IMR-90 (cell line): ENCODE data around the gene HS6ST2. TPM values are rescaled to one million over a fixed set of nuclear protein-coding genes. Genes with fewer than 3 reads are reported as not detected.

Experiments used
- ATAC-seq: fragments of 200-7000 bp; cut with Tn5 transposase; 2 replicates; pipeline ENCODE4 v1.9.1; 2020; ENCODE audit warnings: low read depth, mild to moderate bottlenecking, moderate library complexity
- BruUV-seq: library from RNA; stranded (reverse); fragments of 400-500 nt; replicated peaks from 2 replicates; lab custom pipeline; 2021; lab: Mats Ljungman, UMichigan
- CTCF ChIA-PET: fragments of 300-600 bp; formaldehyde crosslinking; extraction: SDS; loops from one replicate; lab custom pipeline; 2021; ENCODE audit warnings: antibody characterized with exemption; lab: Yijun Ruan, JAX
- POLR2A ChIA-PET: fragments of 300-600 bp; sonication (Branson Sonifier 250); formaldehyde crosslinking; loops from one replicate; lab custom pipeline; 2022; ENCODE audit warnings: antibody characterized with exemption; ENCODE audit not compliant: unreplicated experiment; lab: Charles Lee
- DNase-seq: peaks from one replicate; pipeline ENCODE4 v3.0.0; 2013
- H2AFZ ChIP-seq: replicated peaks from 2 replicates; pipeline ENCODE3; 2013; ENCODE audit warnings: low read length, mild to moderate bottlenecking; ENCODE audit not compliant: poor library complexity
- H2AK5ac ChIP-seq: 2 replicates; pipeline ENCODE4 v1.6.1; 2013; ENCODE audit warnings: low read depth, low read length, inconsistent platforms
- H2AK9ac ChIP-seq: replicated peaks from 2 replicates; pipeline ENCODE3; 2013; ENCODE audit warnings: mild to moderate bottlenecking, low read depth, low read length, moderate library complexity; ENCODE audit not compliant: poor library complexity
- H2BK120ac ChIP-seq: 2 replicates; pipeline ENCODE4 v1.6.1; 2013; ENCODE audit warnings: low read depth, low read length, inconsistent platforms
- H2BK15ac ChIP-seq: 3 replicates; pipeline ENCODE4 v1.6.1; 2013; ENCODE audit warnings: low read depth, low read length, inconsistent platforms
- H2BK20ac ChIP-seq: 2 replicates; pipeline ENCODE4 v1.6.1; 2013; ENCODE audit warnings: low read depth, mild to moderate bottlenecking, inconsistent platforms, low read length, moderate library complexity
- H2BK5ac ChIP-seq: 2 replicates; pipeline ENCODE4 v1.6.1; 2013; ENCODE audit warnings: mild to moderate bottlenecking, low read depth, low read length, inconsistent platforms; ENCODE audit not compliant: poor library complexity, severe bottlenecking
- H3K14ac ChIP-seq: replicated peaks from 2 replicates; pipeline ENCODE4 v1.6.1; 2013; ENCODE audit warnings: low read depth, low read length, inconsistent platforms
- H3K18ac ChIP-seq: 2 replicates; pipeline ENCODE4 v1.6.1; 2013; ENCODE audit warnings: low read depth, low read length, control low read depth
- H3K23ac ChIP-seq: 2 replicates; pipeline ENCODE4 v1.6.1; 2013; ENCODE audit warnings: low read depth, low read length, inconsistent platforms
- H3K27ac ChIP-seq: 2 replicates; pipeline ENCODE4 v1.5.1; 2013; ENCODE audit warnings: mild to moderate bottlenecking, control low read depth, low read length; ENCODE audit not compliant: insufficient read depth
- H3K27me3 ChIP-seq: 2 replicates; pipeline ENCODE4 v1.6.1; 2013; ENCODE audit warnings: low read length; ENCODE audit not compliant: control insufficient read depth, insufficient read depth
- H3K36me3 ChIP-seq: 2 replicates; pipeline ENCODE4 v1.6.1; 2013; ENCODE audit warnings: low read length, mixed read lengths; ENCODE audit not compliant: control insufficient read depth, insufficient read depth
- H3K4ac ChIP-seq: 2 replicates; pipeline ENCODE4 v1.6.1; 2013; ENCODE audit warnings: low read depth, low read length, inconsistent platforms
- H3K4me1 ChIP-seq: 2 replicates; pipeline ENCODE4 v1.6.1; 2013; ENCODE audit warnings: low read length, mixed read lengths; ENCODE audit not compliant: control insufficient read depth, insufficient read depth
- H3K4me2 ChIP-seq: 2 replicates; pipeline ENCODE4 v1.6.1; 2013; ENCODE audit warnings: low read depth, mild to moderate bottlenecking, control low read depth, low read length, moderate library complexity
- H3K4me3 ChIP-seq: 2 replicates; pipeline ENCODE4 v1.5.1; 2013; ENCODE audit warnings: low read depth, mild to moderate bottlenecking, control low read depth, low read length, moderate library complexity; ENCODE audit not compliant: insufficient read depth
- H3K56ac ChIP-seq: 2 replicates; pipeline ENCODE4 v1.6.1; 2013; ENCODE audit warnings: low read length, inconsistent platforms; ENCODE audit not compliant: insufficient read depth; ENCODE audit errors: extremely low read depth
- H3K79me1 ChIP-seq, 2 experiments: 2 replicates each; pipeline ENCODE4 v1.6.1; 2013; ENCODE audit warnings: low read length in 2 of 2, inconsistent platforms in 1 of 2, low read depth in 1 of 2
- H3K9ac ChIP-seq: 2 replicates; pipeline ENCODE4 v1.6.1; 2013; ENCODE audit warnings: low read depth, low read length, control low read depth
- H3K9me1 ChIP-seq: 2 replicates; pipeline ENCODE4 v1.6.1; 2013; ENCODE audit warnings: low read length, inconsistent platforms; ENCODE audit not compliant: insufficient read depth
- H3K9me3 ChIP-seq: 2 replicates; pipeline ENCODE4 v1.6.1; 2013; ENCODE audit warnings: low read length; ENCODE audit not compliant: control insufficient read depth, insufficient read depth
- H4K20me1 ChIP-seq: 2 replicates; pipeline ENCODE4 v1.6.1; 2013; ENCODE audit warnings: low read length, inconsistent platforms; ENCODE audit not compliant: insufficient read depth
- H4K5ac ChIP-seq: 2 replicates; pipeline ENCODE4 v1.6.1; 2013; ENCODE audit warnings: mild to moderate bottlenecking, low read depth, low read length, control low read depth
- H4K8ac ChIP-seq, 2 experiments: 2 replicates each; pipeline ENCODE4 v1.6.1; 2013; ENCODE audit warnings: low read depth in 2 of 2, low read length in 2 of 2, control low read depth in 1 of 2, inconsistent platforms in 1 of 2
- H4K91ac ChIP-seq: 2 replicates; pipeline ENCODE4 v1.6.1; 2013; ENCODE audit warnings: low read depth, low read length, inconsistent platforms; ENCODE audit not compliant: insufficient read depth
- BHLHE40 ChIP-seq: fragments of 150-350 bp; IDR thresholded peaks from 2 replicates; pipeline ENCODE4 v1.6.1; 2016; ENCODE audit warnings: mild to moderate bottlenecking, low read depth, low read length
- CEBPB ChIP-seq: IDR thresholded peaks from 2 replicates; pipeline ENCODE4 v1.6.1; 2012; ENCODE audit warnings: low read depth, low read length, improper control_type of control experiment
- CHD1 ChIP-seq: IDR thresholded peaks from 2 replicates; pipeline ENCODE4 v1.6.1; 2012; ENCODE audit warnings: low read depth, low read length, improper control_type of control experiment
- MAFK ChIP-seq: IDR thresholded peaks from 2 replicates; pipeline ENCODE4 v1.6.1; 2012; ENCODE audit warnings: low read depth, low read length, improper control_type of control experiment
- MAZ ChIP-seq: IDR thresholded peaks from 2 replicates; pipeline ENCODE4 v1.6.1; 2012; ENCODE audit warnings: low read depth, mild to moderate bottlenecking, low read length, improper control_type of control experiment, moderate library complexity, borderline replicate concordance
- MXI1 ChIP-seq: IDR thresholded peaks from 2 replicates; pipeline ENCODE4 v1.6.1; 2012; ENCODE audit warnings: low read depth, mild to moderate bottlenecking, low read length, moderate library complexity, borderline replicate concordance
- NFE2L2 ChIP-seq: fragments of 150-350 bp; IDR thresholded peaks from 2 replicates; pipeline ENCODE4 v1.6.1; 2016; ENCODE audit warnings: low read depth, mild to moderate bottlenecking, low read length
- POLR2A ChIP-seq: IDR thresholded peaks from 2 replicates; pipeline ENCODE4 v1.6.1; 2012; ENCODE audit warnings: mild to moderate bottlenecking, low read depth, low read length
- RAD21 ChIP-seq: IDR thresholded peaks from 2 replicates; pipeline ENCODE4 v1.6.1; 2012; ENCODE audit warnings: low read length, improper control_type of control experiment
- RCOR1 ChIP-seq: IDR thresholded peaks from 2 replicates; pipeline ENCODE4 v1.6.1; 2012; ENCODE audit warnings: mild to moderate bottlenecking, low read length, improper control_type of control experiment; ENCODE audit not compliant: insufficient replicate concordance
- RFX5 ChIP-seq: IDR thresholded peaks from 2 replicates; pipeline ENCODE4 v1.8.0; 2012; ENCODE audit warnings: low read depth, mild to moderate bottlenecking, low read length, moderate library complexity
- SMC3 ChIP-seq: fragments of 150-350 bp; IDR thresholded peaks from 2 replicates; pipeline ENCODE4 v1.6.1; 2016; ENCODE audit warnings: low read depth, mild to moderate bottlenecking, antibody characterized with exemption, low read length, moderate library complexity
- WGBS, 2 experiments: methylation state at CpG; one replicate each; pipeline versions ENCODE4 v1.1.5 to v1.1.7; 2013; ENCODE audit warnings: missing lambda C conversion rate in 2 of 2; ENCODE audit not compliant: insufficient read length in 1 of 2; ENCODE audit errors: extremely low coverage in 2 of 2; 5-methylcytosine and 5-hydroxymethylcytosine counted together
- dilution Hi-C: fragments of 300-500 bp; cut with HindIII; formaldehyde crosslinking; loops from one replicate; pipeline ENCODE4 v1.14.3; 2018; ENCODE audit warnings: low sequenced_read_pairs; ENCODE audit not compliant: unreplicated experiment
- in situ Hi-C: fragments of 300-500 bp; cut with MboI; formaldehyde crosslinking; loops from 3 replicates; pipeline ENCODE4 v1.14.3; 2019; ENCODE audit warnings: low sequenced_read_pairs, inconsistent platforms, mixed read lengths
- intact Hi-C: fragments of 100-400 bp; cut with micrococcal nuclease; formaldehyde crosslinking; loops from 2 replicates; pipeline ENCODE4 v1.10.0; 2022
- polyA plus RNA-seq, 3 experiments: library from polyadenylated mRNA; depleted of rRNA; stranded (reverse); fragments of >200 nt; gene quantifications; 2 replicates each; pipeline ENCODE4 v1.2.3, GENCODE V29; 2012; ENCODE audit warnings: low replicate concordance in 1 of 3
- total RNA-seq: library from RNA; depleted of rRNA; stranded (reverse); fragments of >200 nt; gene quantifications from 2 replicates; pipeline ENCODE4 v1.2.3, GENCODE V29; 2012
- TF ChIP-seq, protein P1 (sequence below): fragments of 150-350 bp; IDR thresholded peaks from 2 replicates; pipeline ENCODE4 v1.6.1; 2016; ENCODE audit warnings: low read depth, mild to moderate bottlenecking, low read length, moderate library complexity, borderline replicate concordance
- TF ChIP-seq, protein P2 (sequence below): fragments of 150-350 bp; IDR thresholded peaks from 2 replicates; pipeline ENCODE4 v1.6.1; 2017; ENCODE audit warnings: mild to moderate bottlenecking, antibody characterized with exemption, low read length, low read depth
- TF ChIP-seq, protein P3 (sequence below): conservative IDR thresholded peaks from 2 replicates; pipeline ENCODE4 v1.5.1; 2012; ENCODE audit warnings: mild to moderate bottlenecking, low read depth, low read length, improper control_type of control experiment

HS6ST2 gene
- total and polyA plus RNA-seq, 2 of the 4 experiments (the other 2 are of a cell fraction) = not detected

DNA sequence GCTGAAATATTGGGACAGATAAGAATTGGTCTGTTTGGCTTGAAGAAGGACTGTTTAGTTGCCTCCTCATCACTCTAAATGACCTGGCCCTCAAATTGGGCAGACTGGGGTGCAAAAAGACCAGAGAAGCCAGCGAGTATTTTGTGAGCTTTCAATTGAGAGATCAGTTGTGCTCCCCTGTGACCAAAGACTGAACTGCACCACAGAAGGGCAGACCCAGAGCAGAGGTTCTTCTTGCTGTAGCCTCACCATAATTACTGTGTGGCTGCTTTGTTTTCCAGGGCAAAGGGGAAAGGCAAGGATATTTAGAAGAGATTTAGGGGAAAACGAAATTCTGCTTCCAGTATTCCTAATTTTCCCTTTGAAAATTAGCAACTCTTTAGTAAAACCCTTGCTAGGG is 365.5 kb downstream of the HS6ST2 start:
- H3K23ac ChIP-seq = no peak overlapping the region
- intact Hi-C loops = loop anchor here (5.0 kb wide), 1 partner anchor 301 kb away; no protein-coding TSS in a partner anchor
- no peak overlapping the region for H3K56ac ChIP-seq
- H2AFZ ChIP-seq = no peak overlapping the region
- no peaks in the 10 kb centered on the region for H4K20me1 ChIP-seq
- BruUV-seq = no TSS peak
- DNase-seq (no peak), ATAC-seq (peak; percentile 51; the same call in 1 of the 2 replicates)
- H2BK20ac ChIP-seq = no peak overlapping the region
- no peaks in the 10 kb centered on the region for H3K36me3 ChIP-seq
- no peak overlapping the region for H4K91ac ChIP-seq
- H3K4me2 ChIP-seq = no peak overlapping the region
- dilution Hi-C loops = no loop called here
- H2AK5ac ChIP-seq = no peak overlapping the region
- WGBS, 2 experiments = 0% methylated on average over 1 of the region's 2 CpGs; no CpG with 5 or more reads in 1 of the 2 experiments
- in situ Hi-C loops = no loop called here
- H3K9me1 ChIP-seq = no peaks in the 10 kb centered on the region
- no peak overlapping the region for H4K8ac ChIP-seq
- ChIA-PET POLR2A (no interaction called here), CTCF (interaction anchor here (1.3 kb wide), 1 partner anchor 300 kb away, joined by 3 read pairs; no protein-coding TSS in a partner anchor)
- H3K4me1 ChIP-seq = no peaks in the 10 kb centered on the region
- H3K27ac ChIP-seq = no peak overlapping the region
- peaks cover 4% of the 10 kb centered on the region; the same call in 1 of the 2 replicates for H3K27me3 ChIP-seq
- H2AK9ac ChIP-seq = no peak overlapping the region
- H2BK5ac ChIP-seq = no peak overlapping the region
- H2BK15ac ChIP-seq = no peak overlapping the region
- H3K79me1 ChIP-seq = no peaks in the 10 kb centered on the region
- H4K5ac ChIP-seq = no peak overlapping the region
- H3K14ac ChIP-seq = no peak overlapping the region
- TF ChIP-seq CHD1 = no peak
- no peak for TF ChIP-seq RAD21
- no peak for TF ChIP-seq RFX5
- TF ChIP-seq MAZ = no peak
- TF ChIP-seq MXI1 = no peak
- TF ChIP-seq BHLHE40 = no peak
- TF ChIP-seq, protein P1, sequence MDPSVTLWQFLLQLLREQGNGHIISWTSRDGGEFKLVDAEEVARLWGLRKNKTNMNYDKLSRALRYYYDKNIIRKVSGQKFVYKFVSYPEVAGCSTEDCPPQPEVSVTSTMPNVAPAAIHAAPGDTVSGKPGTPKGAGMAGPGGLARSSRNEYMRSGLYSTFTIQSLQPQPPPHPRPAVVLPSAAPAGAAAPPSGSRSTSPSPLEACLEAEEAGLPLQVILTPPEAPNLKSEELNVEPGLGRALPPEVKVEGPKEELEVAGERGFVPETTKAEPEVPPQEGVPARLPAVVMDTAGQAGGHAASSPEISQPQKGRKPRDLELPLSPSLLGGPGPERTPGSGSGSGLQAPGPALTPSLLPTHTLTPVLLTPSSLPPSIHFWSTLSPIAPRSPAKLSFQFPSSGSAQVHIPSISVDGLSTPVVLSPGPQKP = no peak
- no peak for TF ChIP-seq RCOR1
- TF ChIP-seq, protein P2, sequence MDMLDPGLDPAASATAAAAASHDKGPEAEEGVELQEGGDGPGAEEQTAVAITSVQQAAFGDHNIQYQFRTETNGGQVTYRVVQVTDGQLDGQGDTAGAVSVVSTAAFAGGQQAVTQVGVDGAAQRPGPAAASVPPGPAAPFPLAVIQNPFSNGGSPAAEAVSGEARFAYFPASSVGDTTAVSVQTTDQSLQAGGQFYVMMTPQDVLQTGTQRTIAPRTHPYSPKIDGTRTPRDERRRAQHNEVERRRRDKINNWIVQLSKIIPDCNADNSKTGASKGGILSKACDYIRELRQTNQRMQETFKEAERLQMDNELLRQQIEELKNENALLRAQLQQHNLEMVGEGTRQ = no peak
- TF ChIP-seq MAFK = no peak
- no peak for TF ChIP-seq NFE2L2
- no peak for TF ChIP-seq SMC3
- TF ChIP-seq, protein P3, sequence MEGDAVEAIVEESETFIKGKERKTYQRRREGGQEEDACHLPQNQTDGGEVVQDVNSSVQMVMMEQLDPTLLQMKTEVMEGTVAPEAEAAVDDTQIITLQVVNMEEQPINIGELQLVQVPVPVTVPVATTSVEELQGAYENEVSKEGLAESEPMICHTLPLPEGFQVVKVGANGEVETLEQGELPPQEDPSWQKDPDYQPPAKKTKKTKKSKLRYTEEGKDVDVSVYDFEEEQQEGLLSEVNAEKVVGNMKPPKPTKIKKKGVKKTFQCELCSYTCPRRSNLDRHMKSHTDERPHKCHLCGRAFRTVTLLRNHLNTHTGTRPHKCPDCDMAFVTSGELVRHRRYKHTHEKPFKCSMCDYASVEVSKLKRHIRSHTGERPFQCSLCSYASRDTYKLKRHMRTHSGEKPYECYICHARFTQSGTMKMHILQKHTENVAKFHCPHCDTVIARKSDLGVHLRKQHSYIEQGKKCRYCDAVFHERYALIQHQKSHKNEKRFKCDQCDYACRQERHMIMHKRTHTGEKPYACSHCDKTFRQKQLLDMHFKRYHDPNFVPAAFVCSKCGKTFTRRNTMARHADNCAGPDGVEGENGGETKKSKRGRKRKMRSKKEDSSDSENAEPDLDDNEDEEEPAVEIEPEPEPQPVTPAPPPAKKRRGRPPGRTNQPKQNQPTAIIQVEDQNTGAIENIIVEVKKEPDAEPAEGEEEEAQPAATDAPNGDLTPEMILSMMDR = no peak
- no peak for TF ChIP-seq POLR2A
- no peak for TF ChIP-seq CEBPB
- H3K9me3 ChIP-seq = no peaks in the 10 kb centered on the region
- no peak overlapping the region for H2BK120ac ChIP-seq
- H3K9ac ChIP-seq = no peak overlapping the region
- no peak overlapping the region for H3K4ac ChIP-seq
- no peak overlapping the region for H3K18ac ChIP-seq
- no peak overlapping the region for H3K4me3 ChIP-seq
